ENCODE data around the gene SIPA1. TPM values are rescaled to one million over a fixed set of nuclear protein-coding genes. Genes with fewer than 3 reads are reported as not detected.
A peak's percentile ranks its signal among the peaks of the same experiment; 100 is the strongest.

The SIPA1 gene
- total and polyA plus RNA-seq, 9 donors: 10.0 to 48.2 (median 37.9) TPM

DNA sequence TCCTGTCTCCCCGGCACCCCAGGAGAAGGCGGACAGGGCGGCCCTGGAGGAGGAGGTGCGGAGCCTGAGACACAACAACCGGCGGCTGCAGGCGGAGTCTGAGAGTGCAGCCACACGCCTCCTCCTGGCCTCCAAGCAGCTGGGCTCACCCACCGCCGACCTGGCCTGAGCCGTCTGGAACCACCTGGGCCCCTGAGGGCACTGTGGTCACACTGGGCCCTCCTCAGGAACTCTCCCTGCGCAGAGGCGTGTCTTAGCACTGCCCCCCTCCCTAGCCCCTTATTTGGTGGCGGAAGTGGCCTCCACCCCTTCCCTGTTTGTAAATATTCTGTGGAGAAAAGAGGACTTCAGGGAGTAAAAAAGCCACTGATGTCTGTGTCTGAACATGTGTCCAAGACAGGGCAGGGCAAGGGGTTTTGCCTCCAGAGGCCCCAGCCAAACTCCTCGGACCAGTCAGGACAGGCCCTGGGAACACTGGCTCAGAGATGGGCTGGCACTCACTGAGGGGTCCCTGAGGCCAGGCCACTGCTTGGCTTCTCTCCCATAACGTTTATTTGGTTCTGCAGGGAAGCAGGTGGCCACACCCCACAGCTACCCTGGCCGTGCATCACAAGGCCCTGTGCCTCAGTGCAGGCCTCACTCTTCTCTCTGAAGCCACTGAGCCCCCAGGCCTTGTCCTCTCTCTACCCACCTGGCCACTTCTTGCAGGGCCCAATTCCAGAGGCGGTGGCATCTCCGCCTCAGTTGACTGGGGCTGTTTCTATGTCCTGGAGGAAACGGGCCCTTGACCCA, 12.8 kb downstream of the SIPA1 start:
- peak in 4 of 5 donors; percentile 51 to 70 (median 61) for DNase-seq
- Histone ChIP-seq H3K36me3 (no peaks in the 10 kb centered on the region), H3K27ac (peak overlapping the region; percentile 59 to 98), H3K4me1 (ENCODE audit: insufficient read depth) (peaks cover 19% of the 10 kb centered on the region), H3K27me3 (no peaks in the 10 kb centered on the region), H3K9me3 (no peaks in the 10 kb centered on the region), H3K4me3 (no peak overlapping the region)
- intact Hi-C loops (cut with DNase I): loop anchor here in 2 of 4 donors (5.0 kb wide), 1 partner anchor 78 kb away; the partner anchor contains the start of genes FAM89B (in 2 of the 2) and ZNRD2 (in 2 of the 2)
- no peak for TF ChIP-seq POLR2A (IDR thresholded peaks at IDR 0.05)
- TF ChIP-seq, protein P1, sequence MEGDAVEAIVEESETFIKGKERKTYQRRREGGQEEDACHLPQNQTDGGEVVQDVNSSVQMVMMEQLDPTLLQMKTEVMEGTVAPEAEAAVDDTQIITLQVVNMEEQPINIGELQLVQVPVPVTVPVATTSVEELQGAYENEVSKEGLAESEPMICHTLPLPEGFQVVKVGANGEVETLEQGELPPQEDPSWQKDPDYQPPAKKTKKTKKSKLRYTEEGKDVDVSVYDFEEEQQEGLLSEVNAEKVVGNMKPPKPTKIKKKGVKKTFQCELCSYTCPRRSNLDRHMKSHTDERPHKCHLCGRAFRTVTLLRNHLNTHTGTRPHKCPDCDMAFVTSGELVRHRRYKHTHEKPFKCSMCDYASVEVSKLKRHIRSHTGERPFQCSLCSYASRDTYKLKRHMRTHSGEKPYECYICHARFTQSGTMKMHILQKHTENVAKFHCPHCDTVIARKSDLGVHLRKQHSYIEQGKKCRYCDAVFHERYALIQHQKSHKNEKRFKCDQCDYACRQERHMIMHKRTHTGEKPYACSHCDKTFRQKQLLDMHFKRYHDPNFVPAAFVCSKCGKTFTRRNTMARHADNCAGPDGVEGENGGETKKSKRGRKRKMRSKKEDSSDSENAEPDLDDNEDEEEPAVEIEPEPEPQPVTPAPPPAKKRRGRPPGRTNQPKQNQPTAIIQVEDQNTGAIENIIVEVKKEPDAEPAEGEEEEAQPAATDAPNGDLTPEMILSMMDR (IDR thresholded peaks at IDR 0.05): no peak
- TF ChIP-seq EP300 (IDR thresholded peaks at IDR 0.05): no peak
- 42 to 47% (median 46%) methylated on average over 18 to 20 of the region's 20 CpGs for WGBS, 3 donors

DNA sequence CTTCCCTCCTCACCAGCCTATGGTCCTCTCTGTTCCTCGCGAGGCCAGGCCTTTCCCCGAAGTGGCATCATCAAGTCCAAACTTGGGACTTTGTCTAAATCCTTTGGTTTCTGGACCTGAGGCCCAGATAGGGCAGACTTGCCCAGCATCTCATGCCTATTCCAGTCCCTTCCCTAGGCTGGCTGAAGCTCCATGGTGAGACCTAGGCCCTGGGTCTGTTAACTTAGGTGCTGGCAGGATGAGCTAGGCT, 13.4 kb downstream of the SIPA1 start:
- intact Hi-C loops (cut with DNase I): loop anchor here in 2 of 4 donors (5.0 kb wide), 1 partner anchor 79 kb away; the partner anchor contains the start of genes FAM89B (in 2 of the 2) and ZNRD2 (in 2 of the 2)
- H3K36me3 ChIP-seq: no peaks in the 10 kb centered on the region
- TF ChIP-seq EP300 (IDR thresholded peaks at IDR 0.05) (no peak), POLR2A (IDR thresholded peaks at IDR 0.05) (no peak)
- TF ChIP-seq, protein P1 (IDR thresholded peaks at IDR 0.05): no peak
- no peaks in the 10 kb centered on the region for H3K9me3 ChIP-seq
- no peaks in the 10 kb centered on the region for H3K27me3 ChIP-seq
- peaks cover 19% of the 10 kb centered on the region for H3K4me1 ChIP-seq (ENCODE audit: insufficient read depth)
- peak overlapping the region; percentile 74 to 98 for H3K27ac ChIP-seq
- peak in 1 of 5 donors; percentile 38 for DNase-seq
- 88 to 95% (median 91%) methylated on average over 3 of the region's 3 CpGs for WGBS, 3 donors
- H3K4me3 ChIP-seq: no peak overlapping the region

DNA sequence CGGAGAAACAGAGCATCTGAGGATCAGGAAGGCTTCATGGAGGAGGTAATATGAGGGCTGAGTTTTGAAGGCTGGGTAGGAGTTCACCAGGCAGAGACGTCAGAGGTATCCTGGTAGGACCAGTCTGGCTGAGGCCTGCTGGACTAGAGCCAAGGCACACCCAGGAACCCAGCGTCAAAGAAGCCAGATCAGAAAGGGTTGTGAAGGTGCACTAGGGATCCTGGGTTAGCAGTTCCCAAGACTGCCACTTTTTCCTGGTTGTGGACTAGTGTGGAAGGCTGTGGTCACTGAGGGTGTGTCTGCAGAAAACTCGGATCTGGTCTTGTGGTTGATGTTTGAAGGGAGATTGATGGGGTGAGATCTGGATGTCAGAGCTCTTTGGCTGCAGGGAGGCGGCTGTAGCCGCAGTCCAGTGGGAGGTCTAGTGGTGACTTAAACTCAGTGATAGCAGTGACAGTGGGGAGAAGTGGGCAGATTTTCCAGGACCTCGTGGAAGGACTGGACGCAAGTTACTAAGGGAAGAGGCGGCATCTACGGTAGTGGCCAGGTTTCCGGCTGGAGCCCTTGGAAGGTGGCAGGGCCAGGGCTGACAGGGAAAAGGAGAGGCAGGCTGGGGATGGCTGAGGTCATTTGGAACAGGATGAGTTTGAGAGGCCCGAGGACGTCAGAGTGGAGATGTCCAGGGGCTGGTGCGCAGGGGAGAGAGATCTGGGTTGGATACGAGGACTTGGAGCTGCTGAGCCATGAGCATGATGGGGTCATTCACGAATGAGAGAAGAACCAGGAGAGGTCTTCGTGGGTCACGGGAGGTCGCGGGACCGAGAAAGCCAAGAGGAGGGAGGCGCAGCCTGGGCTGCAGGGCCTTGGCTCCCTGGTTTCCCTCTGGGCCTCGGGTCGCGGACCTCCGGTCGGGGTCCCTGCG, 13.9 kb downstream of the SIPA1 start:
- H3K27ac ChIP-seq: peak overlapping the region; percentile 74 to 98
- H3K36me3 ChIP-seq: no peaks in the 10 kb centered on the region
- DNase-seq: peak; percentile 45 to 60 (median 56)
- WGBS, 3 donors: 27 to 30% (median 30%) methylated on average over 28 of the region's 28 CpGs
- TF ChIP-seq POLR2A (IDR thresholded peaks at IDR 0.05): no peak
- no peak for TF ChIP-seq EP300 (IDR thresholded peaks at IDR 0.05)
- TF ChIP-seq, protein P1 (IDR thresholded peaks at IDR 0.05): no peak
- no peaks in the 10 kb centered on the region for H3K27me3 ChIP-seq
- no peaks in the 10 kb centered on the region for H3K9me3 ChIP-seq
- H3K4me3 ChIP-seq: peak overlapping the region; percentile 63
- H3K4me1 ChIP-seq (ENCODE audit: insufficient read depth): peaks cover 19% of the 10 kb centered on the region
- intact Hi-C loops (cut with DNase I): loop anchor here in 2 of 4 donors (5.0 kb wide), 1 partner anchor 80 kb away; the partner anchor contains the start of genes FAM89B (in 2 of the 2) and ZNRD2 (in 2 of the 2)

DNA sequence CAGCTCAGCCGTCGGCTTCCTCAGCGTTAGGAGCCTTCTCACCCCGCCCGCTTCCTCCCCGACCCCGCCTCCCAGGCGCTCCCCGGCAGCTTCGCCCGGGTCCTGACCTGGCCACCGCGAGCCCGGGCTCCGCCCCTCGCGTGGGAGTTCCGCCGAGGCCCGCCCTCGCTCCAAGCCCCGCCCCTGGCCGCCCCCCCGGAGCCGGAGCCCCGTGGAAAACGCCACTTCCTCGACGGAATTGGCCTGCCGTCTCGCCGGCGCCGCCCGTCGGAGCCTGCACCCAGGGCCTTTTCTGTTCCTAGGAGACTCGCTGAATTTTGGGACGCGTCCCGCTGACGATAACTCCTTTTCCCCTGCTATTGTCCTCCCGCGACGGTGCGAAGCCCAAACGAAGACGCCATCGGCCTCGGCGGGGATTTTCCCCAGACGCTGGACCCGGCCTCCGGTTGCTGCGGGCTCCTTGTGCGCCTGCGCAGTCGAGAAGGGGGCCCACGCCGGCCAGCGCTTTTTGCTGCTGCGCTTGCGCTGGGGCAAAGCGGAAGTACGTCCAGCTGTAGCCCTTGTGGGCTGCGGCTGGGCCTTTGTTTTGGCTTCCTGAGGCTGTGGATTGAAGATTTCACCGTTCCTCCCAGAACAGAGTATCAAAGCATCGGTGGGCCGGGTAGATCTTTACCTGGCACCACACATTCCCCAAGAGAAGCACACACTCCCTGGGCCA, 14.8 kb downstream of the SIPA1 start:
- Histone ChIP-seq H3K4me3 (peak overlapping the region; percentile 63), H3K4me1 (ENCODE audit: insufficient read depth) (peaks cover 18% of the 10 kb centered on the region), H3K27me3 (no peaks in the 10 kb centered on the region), H3K36me3 (no peaks in the 10 kb centered on the region), H3K9me3 (no peaks in the 10 kb centered on the region), H3K27ac (peak overlapping the region; percentile 74 to 98)
- TF ChIP-seq POLR2A (IDR thresholded peaks at IDR 0.05) (peak; percentile 70), EP300 (IDR thresholded peaks at IDR 0.05) (no peak)
- TF ChIP-seq, protein P1 (IDR thresholded peaks at IDR 0.05): peak in 2 of 3 donors; percentile 9 to 22
- intact Hi-C loops (cut with DNase I): loop anchor here in 2 of 4 donors (5.0 kb wide), 1 partner anchor 80 kb away; the partner anchor contains the start of genes FAM89B (in 2 of the 2) and ZNRD2 (in 2 of the 2)
- WGBS, 3 donors: 0 to 1% (median 1%) methylated on average over 54 to 68 of the region's 68 CpGs
- peak; percentile 95 to 98 (median 97) for DNase-seq

Measured in ovary (tissue), 9 donors.